RWPE2 (cell line): Measurements from ENCODE around the gene USP17L27.
"Not testable (repeated sequence)": the region's sequence is repeated elsewhere in the genome, so short reads cannot be mapped to it uniquely, and the experiment has no call there.

ENCODE experiments used
- ATAC-seq: fragments of 200-7000 bp; cut with Tn5 transposase; 3 replicates; pipeline ENCODE4 v1.9.1; 2021; ENCODE audit warnings: low read depth
- DNase-seq: peaks from one replicate; pipeline ENCODE4 v3.0.0-alpha.2; 2020; ENCODE audit warnings: low spot score
- H3K27ac ChIP-seq: fragments of 450-650 bp; 2 replicates; pipeline ENCODE4 v1.5.1; 2017; ENCODE audit warnings: mild to moderate bottlenecking; ENCODE audit not compliant: poor library complexity, severe bottlenecking
- H3K27me3 ChIP-seq: fragments of 250-450 bp; sonication (Bioruptor Pico); 2 replicates; pipeline ENCODE4 v1.5.1; 2021; ENCODE audit warnings: mild to moderate bottlenecking, moderate library complexity; ENCODE audit not compliant: insufficient read depth, poor library complexity, severe bottlenecking
- H3K36me3 ChIP-seq: fragments of 250-450 bp; sonication (Bioruptor Pico); 2 replicates; pipeline ENCODE4 v1.5.1; 2020; ENCODE audit warnings: low read depth, mild to moderate bottlenecking, moderate library complexity
- H3K4me1 ChIP-seq: fragments of 250-450 bp; sonication (Bioruptor Pico); 2 replicates; pipeline ENCODE4 v1.5.1; 2021; ENCODE audit warnings: mild to moderate bottlenecking, moderate library complexity; ENCODE audit not compliant: insufficient read depth, poor library complexity, severe bottlenecking
- H3K4me3 ChIP-seq: fragments of 250-450 bp; sonication (Bioruptor Pico); 2 replicates; pipeline ENCODE4 v1.5.1; 2021; ENCODE audit warnings: mild to moderate bottlenecking, moderate library complexity; ENCODE audit not compliant: severe bottlenecking
- H3K9me3 ChIP-seq: fragments of 250-450 bp; sonication (Bioruptor Pico); 2 replicates; pipeline ENCODE4 v1.5.1; 2021; ENCODE audit warnings: mild to moderate bottlenecking, moderate library complexity; ENCODE audit not compliant: severe bottlenecking
- CTCF ChIP-seq: fragments of 450-650 bp; IDR thresholded peaks from one replicate; pipeline ENCODE4 v1.5.1; 2017; ENCODE audit warnings: mild to moderate bottlenecking, moderate library complexity; ENCODE audit not compliant: poor library complexity, severe bottlenecking

Gene USP17L27

GRCh38 chr4:9381012-9381534 is 37.1 kb downstream of the USP17L27 start:
- H3K27me3 ChIP-seq, H3K27ac ChIP-seq, ATAC-seq, H3K4me1 ChIP-seq, H3K36me3 ChIP-seq, H3K9me3 ChIP-seq: not testable (repeated sequence)
- H3K4me3 ChIP-seq: peak overlapping the region; percentile 22
- TF ChIP-seq CTCF: peak; percentile 64
- peak; percentile 35 for DNase-seq

GRCh38 chr4:9384126-9384525 is 40.2 kb downstream of the USP17L27 start:
- no peak for TF ChIP-seq CTCF
- ATAC-seq (no peak), DNase-seq (no peak)
- H3K4me3 ChIP-seq: no peak overlapping the region
- H3K36me3 ChIP-seq: no peaks in the 10 kb centered on the region
- H3K27ac ChIP-seq: no peak overlapping the region
- H3K9me3 ChIP-seq: no peaks in the 10 kb centered on the region
- no peaks in the 10 kb centered on the region for H3K4me1 ChIP-seq
- H3K27me3 ChIP-seq: no peaks in the 10 kb centered on the region

DNA sequence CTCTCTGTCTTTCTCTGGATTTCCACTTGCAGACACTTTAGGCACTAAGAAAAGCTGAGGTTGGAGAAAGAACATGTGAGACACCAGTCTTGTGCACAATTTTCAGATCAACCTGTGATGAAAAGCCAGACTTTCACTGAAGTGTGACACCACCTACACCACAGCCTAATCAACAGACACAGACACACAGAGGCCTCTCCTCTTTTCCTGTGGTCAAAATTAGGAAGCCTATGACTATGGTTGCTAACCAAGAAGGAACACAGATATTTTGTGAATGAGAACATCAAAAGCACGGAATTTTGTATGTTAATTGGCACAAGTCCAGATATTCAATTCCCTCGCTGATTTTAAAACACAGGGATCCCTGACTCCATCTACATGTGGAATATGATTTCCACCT is 45.1 kb downstream of the USP17L27 start:
- not testable (repeated sequence) for DNase-seq

More for the DNA sequence above, 45.1 kb downstream of the USP17L27 start:
- not testable (repeated sequence) for H3K27me3 ChIP-seq, H3K27ac ChIP-seq, H3K4me3 ChIP-seq, ATAC-seq, H3K9me3 ChIP-seq, H3K36me3 ChIP-seq, H3K4me1 ChIP-seq
